Stimulated activated CD8-positive, alpha-beta memory T cell treated with anti-CD3 and anti-CD28 coated beads, Interleukin-2, amount 100 ng/mL, for 48 hours (primary cell): ENCODE data around the gene ZBTB37.
"Not testable (repeated sequence)": the region's sequence is repeated elsewhere in the genome, so short reads cannot be mapped to it uniquely, and the experiment has no call there.

Experiments
- DNase-seq, 2 donors: peaks; one replicate each; pipeline ENCODE4 v3.0.0-alpha.2; 2020; ENCODE audit warnings: low read depth in 2 of 2

The ZBTB37 gene

GRCh38 chr1:173865468-173866164 is 2.6 kb upstream of the ZBTB37 start:
- no peak for DNase-seq

DNA sequence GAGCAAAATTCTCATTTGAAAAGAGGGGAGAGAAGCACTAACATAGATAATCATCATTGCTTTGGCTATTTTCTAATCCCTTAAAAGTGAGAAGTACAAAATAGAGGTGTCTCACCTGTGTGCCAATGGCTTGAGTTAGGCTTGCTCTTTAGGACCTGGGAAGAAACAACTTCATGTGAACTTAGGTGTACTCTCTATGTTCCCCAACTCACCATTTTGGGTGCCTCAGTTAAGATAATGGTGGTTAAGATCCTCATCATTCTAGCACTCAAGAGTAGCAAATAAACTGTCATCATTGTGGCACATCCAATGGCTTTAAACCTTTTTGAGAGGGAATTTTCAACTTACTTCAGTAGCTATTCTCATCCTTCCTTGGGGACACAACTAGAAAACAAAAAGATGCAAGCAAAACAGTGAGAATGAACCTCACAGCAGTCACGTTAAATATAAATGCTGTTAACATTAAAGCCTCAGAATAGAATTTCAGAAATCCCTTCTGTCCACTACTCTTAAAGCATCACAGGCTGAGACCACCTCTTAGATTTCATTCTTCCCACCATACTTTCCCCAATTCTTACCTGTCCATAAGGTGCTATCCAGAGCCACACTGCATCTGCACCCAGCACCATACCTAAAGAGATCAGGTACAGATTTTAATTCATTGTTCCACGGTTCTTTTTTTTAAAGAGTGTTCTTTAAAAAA is 1.6 kb upstream of the ZBTB37 start:
- DNase-seq: no peak

DNA sequence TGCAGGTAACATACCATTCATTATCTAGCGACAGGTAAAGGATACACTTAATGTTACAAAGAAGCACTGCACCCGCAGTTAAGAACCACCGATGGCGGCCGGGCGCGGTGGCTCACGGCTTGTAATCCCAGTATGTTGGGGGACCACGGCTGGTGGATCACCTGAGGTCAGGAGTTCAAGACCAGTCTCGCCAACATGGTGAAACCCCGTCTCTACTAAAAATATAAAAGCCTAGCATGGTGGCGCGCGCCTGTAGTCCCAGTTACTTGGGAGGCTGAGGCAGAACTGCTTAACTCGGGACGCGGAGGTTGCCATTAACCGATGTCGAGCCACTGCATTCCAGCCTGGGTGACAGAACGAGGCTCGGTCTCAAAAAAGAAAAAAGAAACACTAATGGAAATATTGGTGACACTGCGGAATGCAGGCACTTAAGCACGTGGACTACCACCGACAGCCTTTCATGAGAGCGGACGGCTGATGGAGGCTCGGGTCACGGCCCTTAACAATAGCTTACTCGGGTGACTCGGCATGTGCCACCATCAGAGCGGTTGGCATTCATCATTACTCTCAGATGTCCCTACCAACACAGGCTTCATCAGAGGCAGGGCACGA is 933 bp upstream of the ZBTB37 start:
- DNase-seq: peak in 1 of 2 donors; percentile 28

GRCh38 chr1:173867753-173868265 is 371 bp upstream of the ZBTB37 start, which contains the start of gene GAS5:
TSS of gene GAS5 (minus strand) at chr1:173867989.
- peak; percentile 98 to 99 for DNase-seq

- DNase-seq: no peak
These were observed 810 bp downstream of the ZBTB37 start for GRCh38 chr1:173869021-173869359.

DNA sequence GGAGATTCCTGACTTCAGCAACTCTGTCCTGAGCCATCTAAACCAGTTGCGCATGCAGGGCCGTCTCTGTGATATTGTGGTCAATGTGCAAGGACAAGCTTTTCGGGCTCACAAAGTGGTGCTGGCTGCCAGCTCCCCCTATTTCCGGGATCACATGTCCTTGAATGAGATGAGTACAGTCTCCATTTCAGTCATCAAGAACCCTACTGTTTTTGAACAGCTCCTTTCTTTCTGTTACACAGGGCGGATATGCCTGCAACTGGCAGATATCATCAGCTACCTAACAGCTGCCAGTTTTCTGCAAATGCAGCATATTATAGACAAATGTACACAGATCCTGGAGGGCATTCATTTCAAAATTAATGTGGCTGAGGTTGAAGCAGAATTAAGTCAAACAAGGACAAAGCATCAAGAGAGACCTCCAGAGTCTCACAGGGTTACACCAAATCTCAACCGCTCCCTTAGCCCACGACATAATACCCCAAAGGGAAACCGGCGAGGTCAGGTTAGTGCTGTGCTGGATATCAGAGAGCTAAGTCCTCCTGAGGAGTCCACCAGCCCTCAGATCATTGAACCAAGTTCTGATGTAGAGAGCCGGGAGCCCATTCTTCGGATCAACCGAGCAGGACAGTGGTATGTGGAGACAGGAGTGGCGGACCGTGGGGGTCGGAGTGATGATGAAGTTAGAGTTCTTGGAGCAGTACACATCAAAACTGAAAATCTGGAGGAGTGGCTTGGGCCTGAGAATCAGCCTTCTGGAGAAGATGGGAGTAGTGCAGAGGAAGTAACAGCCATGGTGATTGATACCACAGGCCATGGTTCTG is 2.3 kb downstream of the ZBTB37 start:
- DNase-seq: no peak

DNA sequence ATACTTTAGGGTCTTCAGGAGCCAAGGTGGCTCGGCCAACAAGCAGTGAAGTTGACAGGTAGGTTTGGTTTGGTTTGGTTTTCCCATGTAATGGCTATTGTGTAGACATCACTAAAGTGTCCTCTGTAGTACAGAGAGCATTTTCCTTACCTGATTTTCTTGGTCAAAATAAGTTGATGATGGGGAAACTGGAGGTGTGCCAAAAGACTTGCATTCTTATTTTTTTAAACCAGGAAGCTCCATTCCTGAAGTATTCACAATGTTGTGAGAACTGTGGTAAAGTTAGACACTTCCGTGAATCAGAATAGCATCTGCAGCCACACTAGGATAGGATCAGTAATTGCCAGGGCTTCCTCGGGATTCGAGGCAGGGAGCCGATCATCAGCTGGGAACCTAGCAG is 2.9 kb downstream of the ZBTB37 start:
- no peak for DNase-seq

DNA sequence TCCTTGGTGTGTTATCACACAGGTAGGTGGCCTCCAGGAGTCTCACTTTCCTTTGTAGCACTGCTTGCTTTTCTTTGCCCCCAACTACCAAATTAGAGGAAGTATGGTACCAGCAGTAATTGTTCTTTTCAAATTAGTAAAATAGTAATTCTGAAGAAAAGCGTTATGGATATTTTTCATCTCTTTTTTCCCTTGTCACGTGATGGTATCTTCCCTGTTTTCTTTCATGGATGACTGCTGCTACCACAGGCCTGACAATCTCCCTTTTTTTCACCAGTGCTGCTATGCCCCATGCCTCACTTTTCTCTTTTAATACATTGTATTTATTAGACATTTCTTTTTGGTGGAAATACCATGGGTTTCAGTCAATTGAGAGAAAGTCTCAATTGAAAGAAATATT is 3.3 kb downstream of the ZBTB37 start:
- DNase-seq: no peak

- no peak for DNase-seq
These were observed 8.6 kb downstream of the ZBTB37 start for GRCh38 chr1:173876732-173877131.

GRCh38 chr1:173878251-173878650 is 10.1 kb downstream of the ZBTB37 start:
- no peak for DNase-seq

GRCh38 chr1:173881117-173881516 is 12.9 kb downstream of the ZBTB37 start:
- not testable (repeated sequence) for DNase-seq

DNA sequence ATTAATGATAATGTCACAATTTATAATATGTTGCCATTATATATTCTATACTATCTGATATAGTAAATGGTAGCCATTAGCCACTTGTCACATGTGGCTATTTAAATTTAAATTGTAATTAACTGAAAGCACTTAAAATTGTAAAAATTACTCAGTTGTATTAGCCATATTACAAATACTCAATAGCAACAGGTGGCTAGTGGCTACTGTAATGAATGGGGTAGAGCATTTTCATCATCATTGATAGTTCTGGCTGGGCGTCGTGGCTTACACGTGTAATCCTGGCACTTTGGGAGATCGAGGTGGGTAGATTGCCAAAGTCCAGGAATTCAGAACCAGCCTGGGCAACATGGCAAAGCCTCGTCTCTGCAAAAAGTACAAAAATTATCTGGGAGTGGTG is 16.5 kb downstream of the ZBTB37 start:
- no peak for DNase-seq

GRCh38 chr1:173886746-173887611 is 18.8 kb downstream of the ZBTB37 start:
- no peak for DNase-seq

DNA sequence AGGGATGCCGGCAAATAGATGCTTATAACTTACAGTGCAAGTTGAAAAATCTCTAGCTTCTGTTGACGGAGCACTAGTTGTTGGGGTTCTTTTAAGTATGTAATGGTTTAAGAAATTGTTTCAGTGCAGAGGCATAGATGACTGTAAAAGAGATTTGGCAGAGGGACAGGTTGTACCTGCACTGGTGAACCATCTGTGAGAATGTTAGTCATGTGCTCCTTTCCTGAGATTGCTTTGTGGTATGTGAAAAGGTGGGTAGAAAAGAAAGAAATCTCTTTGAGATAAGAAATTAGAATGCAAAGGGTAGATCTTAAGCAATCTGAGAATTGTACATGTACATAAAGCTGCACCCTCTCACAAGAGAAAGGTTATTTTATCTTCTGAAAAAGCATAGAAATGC is 19.4 kb downstream of the ZBTB37 start:
- no peak for DNase-seq

DNA sequence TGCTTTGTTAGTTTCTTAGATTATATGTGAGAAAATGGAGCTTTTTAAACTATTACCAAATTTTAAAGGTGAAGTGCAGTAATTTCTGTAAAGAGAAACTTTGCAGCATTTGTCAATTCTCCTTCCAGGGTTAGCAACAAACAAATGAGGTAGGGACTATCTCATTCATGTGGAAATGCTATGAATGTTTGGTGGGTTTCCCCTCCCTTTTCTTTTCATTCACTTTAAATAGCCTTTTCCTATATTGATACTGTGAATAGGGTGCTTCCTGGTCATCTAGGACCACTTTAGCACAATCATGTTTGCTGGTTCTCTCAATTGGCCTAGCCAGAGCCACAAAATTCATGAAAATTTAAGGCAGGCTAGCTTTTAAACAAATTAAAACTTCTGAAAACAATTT is 20.6 kb downstream of the ZBTB37 start:
- DNase-seq: no peak

- no peak for DNase-seq
These were observed 21.7 kb downstream of the ZBTB37 start for GRCh38 chr1:173889885-173890284.

GRCh38 chr1:173893611-173894010 is 25.4 kb downstream of the ZBTB37 start:
- DNase-seq: no peak

DNA sequence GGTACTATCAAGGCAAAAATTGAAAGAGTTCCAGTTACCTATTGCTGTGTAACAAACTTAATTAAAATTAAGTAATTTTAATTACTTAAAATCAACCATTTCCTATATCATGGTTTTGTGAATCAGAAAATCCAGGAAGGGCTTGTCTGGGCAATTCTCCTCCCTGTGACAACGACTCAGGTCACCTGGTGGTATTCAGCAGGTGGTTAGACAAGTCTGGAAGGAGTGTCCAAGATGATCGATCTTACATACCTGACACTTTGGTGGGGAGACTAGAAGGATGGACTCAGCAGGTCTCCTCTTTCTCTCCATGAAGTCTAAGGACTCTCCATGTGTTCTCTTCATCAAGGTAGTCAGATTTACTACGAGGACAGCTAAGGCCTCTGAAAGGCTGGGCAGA is 26.0 kb downstream of the ZBTB37 start:
- DNase-seq: no peak

GRCh38 chr1:173900427-173900826 is 32.2 kb downstream of the ZBTB37 start:
- DNase-seq: no peak

GRCh38 chr1:173900992-173901391 is 32.8 kb downstream of the ZBTB37 start:
- DNase-seq: no peak
